H4 (cell line): ENCODE data around the gene UNC45B. TPM values are rescaled to one million over a fixed set of nuclear protein-coding genes. Genes with fewer than 3 reads are reported as not detected.
"Not testable (repeated sequence)": the region's sequence is repeated elsewhere in the genome, so short reads cannot be mapped to it uniquely, and the experiment has no call there.

Experiments used
- DNase-seq: peaks from one replicate; pipeline ENCODE4 v3.0.0-alpha.2; 2015; ENCODE audit warnings: low spot score
- total RNA-seq: library from RNA; depleted of rRNA; stranded (reverse); fragments of >200 nt; shearing (Covaris generic); gene quantifications from 2 replicates; pipeline ENCODE4 v1.2.3, GENCODE V29; 2014; rRNA removed

The UNC45B gene
- total RNA-seq, 1 experiment from 2014 or later = not detected

DNA sequence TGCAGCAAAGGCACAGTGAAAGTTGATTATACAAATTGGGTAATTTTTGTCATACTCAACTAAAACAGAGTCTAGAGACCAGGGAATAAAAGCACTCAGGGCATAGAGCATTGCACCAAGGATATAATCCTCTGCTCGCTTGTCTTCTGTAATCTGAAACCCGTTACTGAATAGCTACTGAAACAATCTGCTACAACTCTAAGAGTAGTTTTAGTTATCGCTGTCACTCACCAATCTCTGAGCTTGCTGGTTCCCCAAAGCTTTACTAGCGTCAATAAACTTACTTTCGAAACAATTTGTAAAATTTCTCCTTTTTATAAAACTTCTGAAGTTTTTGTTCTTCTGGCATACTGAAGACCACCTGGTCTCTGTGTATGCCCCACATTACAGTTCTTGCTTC lies 69.5 kb downstream of the UNC45B start:
- DNase-seq = no peak

DNA sequence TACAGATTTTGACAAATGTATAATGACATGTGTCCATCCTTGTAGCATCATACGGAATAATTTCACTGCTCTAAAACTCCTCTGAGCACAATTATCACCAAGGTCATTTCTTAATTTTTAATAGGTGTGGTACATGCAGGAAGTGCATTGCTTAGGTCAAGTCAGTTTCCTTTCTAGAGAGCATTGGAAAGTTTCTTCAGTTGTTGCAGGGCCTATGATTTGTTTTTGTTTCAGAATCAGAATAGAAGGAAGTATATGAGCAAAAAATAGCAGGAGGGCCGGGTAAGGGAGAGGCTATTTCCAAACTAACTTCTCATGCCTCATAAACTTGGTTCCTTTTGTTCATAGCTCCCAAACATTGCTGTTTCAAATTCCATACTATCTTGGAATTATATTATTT lies 71.3 kb downstream of the UNC45B start:
- DNase-seq = no peak

DNA sequence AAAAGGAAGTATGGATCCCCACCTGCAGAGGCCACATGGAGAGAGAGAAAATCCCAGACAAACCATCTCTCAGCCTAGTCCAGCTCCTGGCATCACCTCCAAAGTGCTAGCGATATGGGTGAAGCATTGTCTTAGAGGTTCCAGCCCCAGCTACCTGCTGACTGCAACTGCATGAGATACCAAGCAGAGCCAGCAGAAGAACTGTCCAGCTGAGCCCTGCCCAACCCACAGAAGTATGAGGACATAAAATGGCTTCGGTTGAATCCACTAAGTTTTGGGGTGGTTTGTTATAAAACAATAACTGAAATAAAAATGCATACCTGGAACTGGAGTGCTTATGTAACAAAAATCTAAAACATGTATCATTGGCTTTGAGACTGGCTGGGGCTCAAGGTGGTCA lies 74.8 kb downstream of the UNC45B start:
- no peak for DNase-seq

DNA sequence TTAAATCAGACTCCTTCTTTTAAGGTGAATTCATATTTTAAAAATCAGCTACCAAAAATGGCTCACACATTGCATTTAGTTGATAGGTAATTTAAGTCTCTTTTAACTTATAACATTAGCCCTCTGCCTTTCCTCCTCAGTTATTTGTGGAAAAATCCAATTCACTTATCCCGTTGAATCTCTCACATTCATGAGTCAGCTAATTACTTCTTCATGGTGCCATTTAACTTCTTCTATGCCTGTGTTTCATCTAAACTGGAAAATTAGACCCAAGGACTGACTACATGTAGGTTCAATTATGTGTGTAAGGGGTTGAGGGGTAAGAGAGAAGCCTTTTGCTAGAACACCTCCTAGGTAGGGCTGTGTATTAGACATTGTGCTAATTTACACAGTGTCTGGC lies 76.8 kb downstream of the UNC45B start:
- DNase-seq = no peak

DNA sequence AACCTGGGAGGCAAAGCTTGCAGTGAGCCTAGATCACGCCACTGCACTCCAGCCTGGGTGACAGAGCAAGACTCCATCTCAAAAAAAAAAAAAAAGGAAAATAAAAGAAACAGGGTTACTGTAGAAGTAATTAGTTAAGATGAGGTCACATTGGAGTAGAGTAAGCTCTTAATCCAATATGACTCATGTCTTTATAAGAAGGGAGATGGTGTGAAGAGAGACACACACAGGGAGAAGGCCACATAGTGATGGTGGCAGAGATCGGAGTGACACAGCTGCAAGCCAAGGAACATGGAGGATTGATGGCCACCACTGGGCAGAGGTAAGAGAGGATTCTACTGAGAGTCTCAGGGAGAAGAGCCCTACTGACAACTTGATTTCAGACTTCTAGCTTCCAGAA lies 79.9 kb downstream of the UNC45B start:
- no peak for DNase-seq

DNA sequence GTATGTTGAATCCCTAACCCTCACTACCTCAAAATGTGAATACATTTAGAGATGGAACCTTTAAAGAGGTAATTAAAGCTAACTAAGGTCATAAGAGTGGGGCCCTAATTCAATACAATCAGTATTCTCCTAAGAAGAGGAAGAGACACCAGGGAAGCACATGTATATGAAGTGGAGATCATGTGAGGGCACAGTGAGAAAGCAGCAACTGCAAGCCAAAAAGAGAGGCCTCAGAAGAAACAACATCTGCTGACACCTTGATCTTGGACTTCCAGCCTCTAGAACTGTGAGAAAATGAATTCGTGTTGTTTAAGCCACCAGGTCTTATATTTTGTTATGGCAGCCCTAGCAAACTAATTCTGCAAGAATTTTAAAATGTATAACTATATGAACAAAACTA lies 82.0 kb downstream of the UNC45B start:
- DNase-seq = no peak

DNA sequence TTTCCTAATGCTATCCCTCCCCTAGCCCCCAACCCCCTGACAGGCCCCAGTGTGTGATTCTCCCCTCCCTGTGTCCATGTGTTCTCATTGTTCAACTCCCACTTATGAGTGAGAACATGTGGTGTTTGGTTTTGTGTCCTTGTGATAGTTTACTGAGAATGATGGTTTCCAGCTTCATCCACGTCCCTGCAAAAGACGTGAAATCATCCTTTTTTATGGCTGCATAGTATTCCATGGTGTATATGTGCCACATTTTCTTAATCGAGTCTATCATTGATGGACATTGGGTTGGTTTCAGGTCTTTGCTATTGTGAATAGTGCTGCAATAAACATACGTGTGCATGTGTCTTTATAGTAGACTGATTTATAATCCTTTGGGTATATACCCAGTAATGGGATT lies 86.7 kb downstream of the UNC45B start:
- DNase-seq = not testable (repeated sequence)

DNA sequence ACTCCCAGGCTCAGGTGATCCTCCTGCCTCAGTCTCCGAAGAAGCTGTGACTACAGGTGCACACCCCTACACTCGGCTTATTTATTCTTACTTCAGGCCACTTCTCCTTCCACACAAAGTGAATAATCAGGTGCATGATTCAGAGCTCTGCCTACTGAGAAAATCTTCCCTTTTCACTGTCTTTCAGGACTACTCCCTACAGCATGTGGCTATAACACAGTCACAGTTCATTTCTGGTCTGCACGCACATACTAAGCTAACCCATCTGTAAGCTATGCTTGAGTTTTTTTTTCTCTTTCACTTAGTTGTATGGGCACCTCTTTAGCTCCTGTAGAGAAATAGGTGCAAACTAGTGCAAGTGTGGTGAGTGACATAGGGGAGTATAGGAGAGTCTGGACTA lies 87.7 kb downstream of the UNC45B start:
- no peak for DNase-seq

DNA sequence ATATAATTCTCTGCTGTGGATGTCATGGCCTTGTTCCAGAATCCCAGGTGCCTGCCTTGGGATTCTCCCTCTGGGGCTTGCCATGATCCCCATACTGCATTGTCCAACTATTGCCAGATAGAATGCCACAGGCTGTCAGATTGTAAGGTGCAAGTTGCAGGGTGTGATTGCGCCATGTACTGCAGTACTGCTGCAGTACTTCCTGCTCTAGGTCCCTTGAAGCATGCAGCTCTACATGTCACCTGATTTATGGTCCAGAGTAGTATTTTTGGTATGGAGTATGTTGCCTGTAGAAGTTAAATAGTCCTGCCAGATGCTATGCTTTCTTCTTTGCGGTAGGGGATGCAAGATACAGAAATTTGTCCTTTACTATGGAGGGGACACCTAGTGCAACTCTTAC lies 88.3 kb downstream of the UNC45B start:
- no peak for DNase-seq

DNA sequence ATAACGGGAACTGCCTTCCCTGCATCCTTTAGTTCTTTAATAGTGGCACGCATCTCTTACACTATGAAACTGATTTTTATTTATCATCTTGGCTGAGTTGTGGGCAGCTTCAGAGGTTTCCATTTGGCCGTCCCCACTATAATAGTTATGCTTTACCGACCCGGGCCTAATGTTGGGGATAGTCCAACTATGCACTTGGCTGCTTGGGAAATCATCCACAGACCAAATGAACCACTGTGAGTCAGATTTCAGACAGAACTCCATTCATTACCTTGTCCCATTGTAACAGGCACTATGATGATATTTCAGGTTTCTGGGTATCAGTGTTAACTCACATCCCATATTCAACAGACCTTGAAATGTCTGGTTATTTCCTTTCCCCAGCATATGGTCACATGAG lies 89.2 kb downstream of the UNC45B start:
- no peak for DNase-seq

DNA sequence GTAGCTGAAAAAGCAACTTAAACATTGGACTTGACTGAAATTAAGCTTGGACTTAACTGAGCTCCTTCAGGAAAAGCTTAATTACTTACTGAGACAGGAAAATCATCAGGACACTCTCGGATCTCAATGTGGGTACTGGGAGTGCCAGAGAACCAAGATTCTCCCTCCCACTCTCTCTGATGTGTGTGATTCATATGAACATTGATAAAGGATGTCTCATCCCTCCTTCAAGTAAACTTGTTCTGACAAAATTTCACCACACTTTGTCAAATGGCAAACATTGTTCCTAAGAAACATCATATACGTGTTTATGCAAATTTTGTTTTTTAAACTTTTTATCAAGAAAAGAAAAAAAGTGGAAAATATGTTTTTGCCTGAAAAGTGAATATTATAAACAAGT lies 91.2 kb downstream of the UNC45B start:
- DNase-seq = no peak

Other genes with a start within 250 kb of the UNC45B start
- gene CCT6B, start 186.4 kb upstream of the UNC45B start, total RNA-seq = 1.9 and 2.9 TPM in 2 replicates
- gene ZNF830, start 186.3 kb upstream of the UNC45B start, total RNA-seq = 10.8 and 11.1 TPM in 2 replicates
- gene LIG3, start 167.3 kb upstream of the UNC45B start, total RNA-seq = 23.6 and 31.9 TPM in 2 replicates
- 18.5 and 20.7 TPM in 2 replicates for gene RFFL, start 84.1 kb upstream of the UNC45B start, total RNA-seq
- gene RAD51D, start 28.0 kb upstream of the UNC45B start, total RNA-seq = 11.8 and 11.9 TPM in 2 replicates
- gene FNDC8, start 26.2 kb upstream of the UNC45B start, total RNA-seq = 0.25 TPM in 1 of 2 replicates, not detected in the other
- 17.6 and 20.2 TPM in 2 replicates for gene NLE1, start 5.5 kb upstream of the UNC45B start, total RNA-seq
- not detected in 2 replicates for gene SLC35G3, start 46.6 kb downstream of the UNC45B start, total RNA-seq
- gene SLFN5, start 95.3 kb downstream of the UNC45B start, total RNA-seq = 28.8 and 35.1 TPM in 2 replicates
- gene SLFN11, start 225.8 kb downstream of the UNC45B start, total RNA-seq = 37.0 and 47.6 TPM in 2 replicates